Measurements from ENCODE around the gene ENGASE. TPM values are rescaled to one million over a fixed set of nuclear protein-coding genes. Genes with fewer than 3 reads are reported as not detected.

ENGASE gene
- total and polyA plus RNA-seq, 2 donors (not counting 1 experiment from before 2014, with no cell fraction given), result 92.1 to 122 TPM

DNA sequence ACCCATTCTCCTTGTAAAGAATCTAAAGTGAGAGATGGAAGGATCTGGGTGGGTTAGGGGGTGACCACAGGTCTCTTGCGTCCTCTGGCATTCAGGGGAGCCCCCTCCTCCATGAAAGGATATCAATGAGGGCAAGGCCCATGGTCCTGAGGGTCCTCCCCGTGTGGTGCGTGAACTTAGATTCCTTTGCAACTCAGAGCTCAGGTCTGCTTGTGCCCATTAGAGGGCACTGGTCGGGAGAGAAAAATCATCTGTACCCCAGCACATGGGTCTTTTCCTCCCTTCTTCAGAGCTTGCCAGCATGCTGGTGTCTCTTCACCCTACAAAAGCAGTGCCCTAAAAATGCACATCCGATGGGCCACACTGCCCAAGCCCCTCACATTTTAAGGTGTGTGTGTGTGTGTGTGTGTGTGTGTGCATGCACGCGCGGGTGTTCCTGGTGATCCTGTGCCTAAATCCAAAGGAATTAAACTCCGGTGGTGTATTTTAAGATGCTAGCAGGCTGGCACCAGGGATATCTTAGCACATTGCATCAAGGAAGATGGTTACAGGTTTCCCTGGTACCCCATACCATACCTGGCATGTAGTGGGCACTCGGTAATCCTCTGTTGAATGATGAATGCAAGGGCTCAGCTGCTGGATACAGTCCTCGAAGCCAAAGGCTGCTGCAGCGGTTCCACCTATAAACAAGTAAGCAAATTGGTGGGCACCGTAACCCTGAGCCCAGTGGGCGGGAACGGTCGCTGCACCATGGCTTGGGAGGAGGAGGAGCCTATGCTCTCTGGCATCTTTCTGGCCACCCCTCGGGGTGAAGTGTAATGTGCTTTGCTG is 45.9 kb upstream of the ENGASE start:
- H3K27me3 Mint-ChIP-seq, result peaks cover 63% of the 10 kb centered on the region

More for the DNA sequence above, 45.9 kb upstream of the ENGASE start:
- peaks cover 7% of the 10 kb centered on the region for H3K4me1 Mint-ChIP-seq
- ChIA-PET POLR2A (no interaction called here), CTCF (interaction anchor here (2.5 kb wide), 1 partner anchor 16 kb away, joined by 7 read pairs; no protein-coding TSS in a partner anchor)
- TF ChIP-seq, protein P1, sequence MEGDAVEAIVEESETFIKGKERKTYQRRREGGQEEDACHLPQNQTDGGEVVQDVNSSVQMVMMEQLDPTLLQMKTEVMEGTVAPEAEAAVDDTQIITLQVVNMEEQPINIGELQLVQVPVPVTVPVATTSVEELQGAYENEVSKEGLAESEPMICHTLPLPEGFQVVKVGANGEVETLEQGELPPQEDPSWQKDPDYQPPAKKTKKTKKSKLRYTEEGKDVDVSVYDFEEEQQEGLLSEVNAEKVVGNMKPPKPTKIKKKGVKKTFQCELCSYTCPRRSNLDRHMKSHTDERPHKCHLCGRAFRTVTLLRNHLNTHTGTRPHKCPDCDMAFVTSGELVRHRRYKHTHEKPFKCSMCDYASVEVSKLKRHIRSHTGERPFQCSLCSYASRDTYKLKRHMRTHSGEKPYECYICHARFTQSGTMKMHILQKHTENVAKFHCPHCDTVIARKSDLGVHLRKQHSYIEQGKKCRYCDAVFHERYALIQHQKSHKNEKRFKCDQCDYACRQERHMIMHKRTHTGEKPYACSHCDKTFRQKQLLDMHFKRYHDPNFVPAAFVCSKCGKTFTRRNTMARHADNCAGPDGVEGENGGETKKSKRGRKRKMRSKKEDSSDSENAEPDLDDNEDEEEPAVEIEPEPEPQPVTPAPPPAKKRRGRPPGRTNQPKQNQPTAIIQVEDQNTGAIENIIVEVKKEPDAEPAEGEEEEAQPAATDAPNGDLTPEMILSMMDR (IDR thresholded peaks at IDR 0.05), result no peak
- no peak for TF ChIP-seq EZH2 (IDR thresholded peaks at IDR 0.05; ENCODE audit: borderline replicate concordance, insufficient read depth, low read depth, low read length, poor library complexity, severe bottlenecking)
- H3K9me3 Mint-ChIP-seq (ENCODE audit: insufficient read depth), result no peaks in the 10 kb centered on the region
- intact Hi-C loops (cut with micrococcal nuclease), result no loop called here
- Histone ChIP-seq H3K4me3 (ENCODE audit: control extremely low read depth in 1 of 5, extremely low read depth in 1 of 5, insufficient read depth in 1 of 5, low read depth in 2 of 5, low read length in 4 of 5) (no peak overlapping the region), H3K9ac (ENCODE audit: low read length) (no peak overlapping the region), H4K20me1 (ENCODE audit: control insufficient read depth, insufficient read depth, low read length, poor library complexity, severe bottlenecking) (no peaks in the 10 kb centered on the region), H3K36me3 (replicated peaks in 1 of 2; ENCODE audit: control extremely low read depth in 1 of 2, control insufficient read depth in 1 of 2, extremely low read depth in 1 of 2, insufficient read depth in 2 of 2, low read length in 1 of 2) (no peaks in the 10 kb centered on the region), H3K27me3 (replicated peaks in 1 of 4; ENCODE audit: control extremely low read depth in 1 of 4, control insufficient read depth in 3 of 4, insufficient read depth in 4 of 4, low read length in 3 of 4) (peaks cover 0 to 52% (median 10%) of the 10 kb centered on the region in 4 experiments), H2AFZ (ENCODE audit: insufficient read depth, low read depth, low read length, poor library complexity, severe bottlenecking) (no peak overlapping the region), H3K4me1 (ENCODE audit: control insufficient read depth in 2 of 2, insufficient read depth in 2 of 2, low read length in 2 of 2) (peaks cover 10 to 12% of the 10 kb centered on the region in 2 donors), H3K4me2 (replicated peaks; ENCODE audit: low read depth, low read length, poor library complexity, severe bottlenecking) (no peak overlapping the region), H3K27ac (ENCODE audit: low read length in 2 of 2) (no peak overlapping the region), H3K9me3 (ENCODE audit: control extremely low read depth in 1 of 3, control insufficient read depth in 2 of 3, insufficient read depth in 1 of 3, low read length in 2 of 3) (peaks cover 0 to 4% (median 0%) of the 10 kb centered on the region in 3 donors), H3K79me2 (ENCODE audit: control insufficient read depth, insufficient read depth, low read length) (no peaks in the 10 kb centered on the region)
- WGBS (ENCODE audit: insufficient coverage), result 82% methylated on average over 13 of the region's 17 CpGs
- H3K27ac Mint-ChIP-seq, result no peak overlapping the region
- DNase-seq (no peak), ATAC-seq (ENCODE audit: low read depth) (no peak)
- no peak overlapping the region for H3K4me3 Mint-ChIP-seq
